GM21717 (cell line): ENCODE data around the gene NLGN1.

Experiments used
- ATAC-seq: cut with Tn5 transposase; IDR thresholded peaks from one replicate; pipeline ENCODE4 v1.9.1; 2021; ENCODE audit warnings: mild to moderate bottlenecking, moderate library complexity; ENCODE audit not compliant: unreplicated experiment

NLGN1 gene

DNA sequence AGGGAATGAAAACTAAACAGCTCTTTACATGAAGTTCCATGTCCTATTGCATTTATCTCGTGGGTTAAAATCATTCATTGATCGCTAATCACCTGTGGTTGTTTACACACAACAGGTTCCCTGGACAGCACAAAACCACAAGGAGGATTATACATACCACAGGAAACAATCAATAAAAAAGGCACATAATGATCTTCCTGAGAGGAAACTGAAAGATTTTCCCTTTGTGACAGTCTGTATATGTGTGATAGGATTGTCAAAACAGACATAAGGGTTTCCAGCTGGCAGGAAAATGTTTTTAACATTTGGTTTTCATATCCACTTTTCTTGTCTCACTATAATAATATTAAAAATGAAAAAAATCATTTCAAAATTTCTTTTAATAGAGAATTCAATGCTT lies 541.8 kb downstream of the NLGN1 start:
- ATAC-seq = no peak

DNA sequence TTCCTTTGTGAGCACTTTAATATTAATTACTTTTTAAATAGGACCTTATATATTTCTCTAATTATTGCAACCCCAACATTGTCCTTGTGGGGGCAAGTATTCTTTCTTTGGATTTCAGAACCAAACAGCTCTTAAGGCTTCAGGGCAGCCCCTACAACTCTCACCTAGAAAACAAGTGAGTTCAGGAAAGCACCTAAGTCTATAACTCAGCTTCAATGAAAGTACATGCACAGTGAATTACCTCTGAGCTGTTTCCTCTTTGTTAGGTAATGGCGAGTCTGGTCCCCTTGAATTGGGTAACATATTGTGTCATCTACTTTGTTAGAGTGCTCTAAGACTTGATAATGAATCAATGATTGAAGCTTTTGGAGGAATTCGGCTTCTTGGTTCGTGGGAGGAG lies 545.7 kb downstream of the NLGN1 start:
- no peak for ATAC-seq

DNA sequence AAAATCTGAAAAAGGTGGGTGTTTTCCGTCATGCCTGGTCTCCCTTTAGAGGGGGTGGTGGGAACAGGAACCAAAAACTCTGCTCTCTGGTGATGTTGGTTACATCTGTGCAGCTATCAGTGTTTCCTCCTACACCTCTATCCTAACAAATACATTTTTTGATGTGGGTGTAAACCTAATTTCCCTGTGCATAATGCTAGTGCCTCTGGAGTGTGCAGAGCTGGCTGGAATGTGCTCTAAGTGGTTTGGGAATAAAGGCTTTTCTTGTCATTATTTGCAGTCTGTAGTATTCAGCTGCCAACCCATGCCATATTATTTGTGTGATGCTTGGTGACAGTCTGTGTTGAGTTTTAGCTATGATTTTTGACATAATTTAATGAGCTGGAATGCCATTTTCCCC lies 547.6 kb downstream of the NLGN1 start:
- ATAC-seq = no peak

GRCh38 chr3:173945806-173946205 lies 548.3 kb downstream of the NLGN1 start:
- ATAC-seq = no peak

DNA sequence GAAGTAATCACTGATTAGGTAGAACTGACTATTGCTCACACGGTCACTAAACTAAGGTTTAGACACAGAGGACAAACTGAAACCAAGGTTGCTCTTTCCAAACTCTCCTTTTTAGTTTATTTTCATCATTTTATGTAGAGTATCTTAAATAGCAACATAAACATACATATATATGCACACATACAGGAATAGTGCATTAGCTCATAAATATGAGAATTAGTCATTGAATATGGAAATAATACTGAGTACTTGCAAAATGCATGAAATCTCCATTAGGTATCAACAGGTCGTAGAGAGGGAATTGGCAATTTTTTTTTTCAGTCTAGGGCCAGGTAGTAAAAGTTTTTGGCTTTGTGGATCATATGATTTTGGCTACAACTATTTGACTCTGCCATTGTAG lies 557.1 kb downstream of the NLGN1 start:
- ATAC-seq = no peak

- ATAC-seq = no peak
Measured at GRCh38 chr3:173957646-173958045, 560.1 kb downstream of the NLGN1 start.

GRCh38 chr3:173958805-173959204 lies 561.3 kb downstream of the NLGN1 start:
- no peak for ATAC-seq

- no peak for ATAC-seq
Measured at GRCh38 chr3:173970281-173970680, 572.7 kb downstream of the NLGN1 start.

DNA sequence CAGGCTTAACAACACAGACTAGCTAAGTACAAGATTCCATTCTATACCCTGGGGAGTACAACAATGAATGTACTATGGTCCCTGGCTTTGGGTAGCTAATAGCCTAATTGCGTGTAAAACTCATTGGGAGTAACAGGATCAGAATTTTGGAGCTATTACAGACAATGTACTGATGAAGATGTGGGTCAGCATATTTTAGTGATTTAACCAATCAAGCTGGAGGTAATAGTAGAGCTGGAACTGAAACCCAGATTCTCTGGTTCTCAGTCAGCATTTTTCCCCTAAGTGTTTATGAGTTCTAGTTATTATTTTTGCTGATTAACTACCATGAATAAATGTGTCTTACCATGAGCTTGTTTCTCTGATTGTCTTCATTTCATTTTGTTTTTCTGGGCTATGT lies 578.7 kb downstream of the NLGN1 start:
- no peak for ATAC-seq

DNA sequence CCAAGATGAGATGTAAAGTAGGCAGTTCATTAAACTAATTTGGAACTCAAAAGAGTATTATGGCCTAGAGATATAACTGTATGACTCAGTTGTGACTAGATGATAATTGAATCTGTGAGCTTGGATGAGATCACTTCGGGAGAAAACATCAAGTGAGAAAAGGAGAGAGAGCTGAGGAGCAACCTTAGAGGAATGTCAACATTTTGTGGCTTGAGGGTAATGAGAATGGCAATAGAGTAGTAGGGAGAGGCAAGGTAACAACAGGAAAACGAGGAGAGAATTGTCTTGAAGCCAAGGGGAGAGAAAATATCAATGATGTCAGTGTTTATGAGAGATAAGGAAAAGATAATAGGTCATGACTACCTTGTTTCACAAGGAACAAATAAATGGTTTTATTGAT lies 580.2 kb downstream of the NLGN1 start:
- no peak for ATAC-seq

DNA sequence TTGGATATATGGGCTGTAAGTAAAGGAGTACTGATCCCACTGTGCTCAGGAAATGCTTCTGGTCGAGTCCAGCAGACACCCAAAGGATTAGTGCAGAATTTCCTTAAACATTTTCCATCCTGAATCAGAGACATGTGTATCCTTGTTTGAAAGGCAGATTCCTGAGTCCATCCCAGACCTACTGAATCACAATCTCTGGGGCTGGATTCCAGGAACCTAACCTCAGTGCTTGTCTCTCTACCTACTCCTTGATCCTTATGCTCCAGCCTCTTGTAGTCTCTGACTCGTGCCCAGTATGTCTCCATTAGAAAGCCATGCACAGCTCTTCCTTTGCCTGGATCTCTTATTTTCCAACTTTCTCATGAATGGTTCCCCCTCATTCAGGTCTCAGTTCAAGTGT lies 585.8 kb downstream of the NLGN1 start:
- ATAC-seq = no peak

GRCh38 chr3:173986861-173987410 lies 589.4 kb downstream of the NLGN1 start:
- ATAC-seq = no peak

DNA sequence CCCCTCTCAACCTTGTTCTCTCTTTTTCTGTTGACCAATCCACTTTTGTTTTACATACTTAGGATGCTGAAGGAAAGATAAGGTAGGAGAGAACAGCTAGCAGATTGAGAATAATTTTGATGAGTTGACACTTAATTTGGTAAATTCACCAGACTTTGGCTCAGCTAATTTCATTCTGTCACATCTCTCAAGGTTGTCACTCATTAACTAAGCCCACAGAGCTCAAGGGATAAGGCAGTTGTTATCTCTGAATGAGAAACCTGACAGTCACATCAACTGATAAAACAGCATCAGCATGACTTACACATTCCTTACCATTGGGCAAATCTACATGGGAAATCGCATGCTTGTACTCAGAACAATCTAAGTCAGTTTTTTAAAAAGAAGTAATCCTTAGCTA lies 591.4 kb downstream of the NLGN1 start:
- no peak for ATAC-seq

DNA sequence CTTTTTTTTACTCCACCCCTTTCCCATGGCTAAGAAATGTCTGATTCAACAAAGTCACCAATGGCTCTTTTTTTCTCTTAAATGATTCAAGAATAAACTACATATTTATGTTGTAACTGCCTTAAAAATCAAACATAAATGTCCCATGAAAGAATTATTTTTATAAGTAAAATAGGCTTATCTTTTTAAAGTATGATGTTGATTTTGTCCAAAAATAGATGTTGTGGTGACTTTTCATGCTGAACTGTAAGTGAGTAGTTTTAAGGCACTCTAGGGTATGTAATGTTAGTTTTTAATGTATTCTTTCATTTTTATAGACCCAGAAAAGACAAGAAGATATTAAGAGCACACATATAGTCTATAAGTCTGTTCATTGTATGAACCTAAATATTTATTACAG lies 594.9 kb downstream of the NLGN1 start:
- ATAC-seq = no peak

GRCh38 chr3:173993299-173993698 lies 595.8 kb downstream of the NLGN1 start:
- no peak for ATAC-seq

- ATAC-seq = no peak
Measured at GRCh38 chr3:174000675-174001074, 603.1 kb downstream of the NLGN1 start.

DNA sequence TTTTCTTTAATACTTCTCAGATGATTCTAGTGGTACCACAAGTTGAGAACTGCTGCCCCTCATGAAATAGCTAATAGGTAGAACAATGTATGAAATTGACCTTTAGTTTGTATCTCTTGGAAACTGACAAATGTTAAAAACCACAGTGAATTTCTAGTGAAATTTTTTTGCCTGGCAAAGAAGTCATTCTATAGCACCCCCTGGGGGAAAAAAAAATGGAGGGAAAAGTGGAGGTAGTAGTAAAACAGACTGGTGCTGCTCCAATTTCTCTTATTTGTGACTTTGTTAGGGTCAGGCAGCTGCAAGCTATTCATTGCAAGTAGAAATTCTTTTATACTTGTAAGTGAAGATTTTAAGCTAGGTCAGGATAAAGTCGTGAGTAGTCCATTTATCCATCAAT lies 605.0 kb downstream of the NLGN1 start:
- no peak for ATAC-seq

- no peak for ATAC-seq
Measured at GRCh38 chr3:174010907-174011306, 613.4 kb downstream of the NLGN1 start.

- no peak for ATAC-seq
Measured at GRCh38 chr3:174016186-174016585, 618.6 kb downstream of the NLGN1 start.

GRCh38 chr3:174020156-174020555 lies 622.6 kb downstream of the NLGN1 start:
- ATAC-seq = no peak

DNA sequence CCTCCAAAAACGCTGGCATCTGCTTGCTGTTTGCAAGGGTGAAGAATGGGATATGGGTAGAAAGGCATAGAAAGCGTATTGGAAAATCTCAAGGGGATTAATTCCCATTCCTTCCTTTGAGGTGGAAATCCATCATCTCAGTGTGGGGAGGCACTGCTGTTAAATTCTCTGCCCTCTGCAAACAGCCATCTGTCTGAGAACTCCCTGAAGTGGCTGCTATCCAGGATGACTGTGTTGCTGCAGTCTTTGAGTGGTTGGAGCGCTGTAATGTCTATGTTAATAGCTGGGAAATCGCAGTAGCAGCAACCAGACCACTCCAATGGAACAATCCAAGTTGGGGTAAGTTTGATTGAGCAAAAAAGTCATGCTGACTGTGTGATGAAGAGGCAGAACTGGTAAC lies 625.9 kb downstream of the NLGN1 start:
- ATAC-seq = no peak

- ATAC-seq = no peak
Measured at GRCh38 chr3:174028673-174029072, 631.1 kb downstream of the NLGN1 start.

- ATAC-seq = no peak
Measured at GRCh38 chr3:174035328-174035886, 637.9 kb downstream of the NLGN1 start.
